Endothelial cell of umbilical vein (primary cell): Measurements from ENCODE around the gene SESN1. TPM values are rescaled to one million over a fixed set of nuclear protein-coding genes. Genes with fewer than 3 reads are reported as not detected.

ENCODE experiments used
- BruUV-seq: library from RNA; stranded (reverse); fragments of 400-500 nt; replicated peaks from 2 replicates; lab custom pipeline; 2021; lab: Mats Ljungman, UMichigan
- CTCF ChIA-PET: fragments of 300-600, 350-600 bp; sonication (Branson Sonifier 250); formaldehyde crosslinking; loops from one replicate; lab custom pipeline; 2021; ENCODE audit warnings: antibody characterized with exemption, inconsistent platforms; lab: Charles Lee
- POLR2A ChIA-PET: fragments of 300-600, 350-600 bp; sonication (Branson Sonifier 250); formaldehyde crosslinking; loops from one replicate; lab custom pipeline; 2021; ENCODE audit warnings: antibody characterized with exemption, inconsistent platforms; lab: Charles Lee
- DNase-seq: peaks from one replicate; pipeline ENCODE4 v3.0.0-alpha.2; 2011; ENCODE audit warnings: low read depth, low spot score
- FAIRE-seq: peaks from 2 replicates; lab custom pipeline; 2011; peaks lifted over from hg19 to GRCh38; lab: Jason Lieb, UNC
- H2AFZ ChIP-seq: 2 replicates; pipeline ENCODE4 v1.6.0; 2012; ENCODE audit warnings: low read depth, low read length, control low read depth, inconsistent platforms
- H3K27ac ChIP-seq: 2 replicates; pipeline ENCODE4 v1.5.1; 2011; ENCODE audit warnings: low read depth, mild to moderate bottlenecking, control low read depth, low read length, moderate library complexity; ENCODE audit not compliant: insufficient read depth
- H3K27me3 ChIP-seq, 2 experiments: 2 replicates each; pipeline versions ENCODE4 v1.6.0 to v1.6.1; 2011; ENCODE audit warnings: low read length in 2 of 2, mixed read lengths in 1 of 2; ENCODE audit not compliant: control insufficient read depth in 2 of 2, insufficient read depth in 2 of 2
- H3K36me3 ChIP-seq, 2 experiments: 2 replicates in 1 of 2; 3 replicates in 1 of 2; pipeline ENCODE4 v1.5.1; 2011; ENCODE audit warnings: low read length in 2 of 2, mild to moderate bottlenecking in 1 of 2, moderate library complexity in 1 of 2; ENCODE audit not compliant: control insufficient read depth in 2 of 2, insufficient read depth in 2 of 2; ENCODE audit errors: extremely low read depth in 1 of 2
- H3K4me1 ChIP-seq: 3 replicates; pipeline ENCODE4 v1.5.1; 2011; ENCODE audit warnings: mild to moderate bottlenecking, low read length; ENCODE audit not compliant: control insufficient read depth, insufficient read depth; ENCODE audit errors: extremely low read depth
- H3K4me2 ChIP-seq: 2 replicates; pipeline ENCODE4 v1.6.1; 2011; ENCODE audit warnings: low read length, control low read depth, mixed read lengths; ENCODE audit not compliant: insufficient read depth
- H3K4me3 ChIP-seq, 3 experiments: fragments of 200-600 bp in 1 of 3; sonication (generic), shearing (Covaris generic) in 1 of 3; replicated peaks in 1 of 3; 2 replicates each; pipeline ENCODE4 v1.5.1; 2011 to 2016; ENCODE audit warnings: control low read depth in 3 of 3, low read length in 3 of 3, mild to moderate bottlenecking in 2 of 3, inconsistent platforms in 1 of 3, low read depth in 1 of 3, moderate library complexity in 1 of 3; ENCODE audit not compliant: insufficient read depth in 1 of 3
- H3K79me2 ChIP-seq: 2 replicates; pipeline ENCODE4 v1.6.0; 2012; ENCODE audit warnings: low read length, inconsistent platforms; ENCODE audit not compliant: control insufficient read depth, insufficient read depth
- H3K9ac ChIP-seq: replicated peaks from 2 replicates; pipeline ENCODE3; 2011; ENCODE audit warnings: low read length, control low read depth; ENCODE audit not compliant: insufficient read depth; ENCODE audit errors: extremely low read depth
- H3K9me1 ChIP-seq: replicated peaks from 3 replicates; pipeline ENCODE4 v1.6.0; 2011; ENCODE audit warnings: mild to moderate bottlenecking, low read length; ENCODE audit not compliant: control insufficient read depth, insufficient read depth; ENCODE audit errors: extremely low read depth
- H3K9me3 ChIP-seq: replicated peaks from 2 replicates; pipeline ENCODE4 v1.5.1; 2012; ENCODE audit warnings: low read length, inconsistent platforms; ENCODE audit not compliant: control insufficient read depth, insufficient read depth
- H4K20me1 ChIP-seq: replicated peaks from 2 replicates; pipeline ENCODE3; 2011; ENCODE audit warnings: mild to moderate bottlenecking, low read length; ENCODE audit not compliant: control insufficient read depth, insufficient read depth; ENCODE audit errors: extremely low read depth
- CTCF ChIP-seq, 2 donors: IDR thresholded peaks; 1 replicate in 1 of 2; 2 replicates in 1 of 2; pipeline ENCODE4 v1.5.1; 2011; ENCODE audit warnings: low read length in 2 of 2, mild to moderate bottlenecking in 2 of 2, moderate library complexity in 2 of 2, control low read depth in 1 of 2, inconsistent platforms in 1 of 2, low read depth in 1 of 2; ENCODE audit not compliant: insufficient read depth in 1 of 2; ENCODE audit errors: extremely low read depth in 1 of 2
- EZH2 ChIP-seq: IDR thresholded peaks from 2 replicates; pipeline ENCODE4 v1.6.1; 2012; ENCODE audit warnings: borderline replicate concordance, low read depth, mild to moderate bottlenecking, moderate library complexity, low read length, inconsistent platforms; ENCODE audit not compliant: severe bottlenecking
- FOS ChIP-seq: IDR thresholded peaks from 2 replicates; pipeline ENCODE4 v1.6.1; 2011; ENCODE audit warnings: mild to moderate bottlenecking, low read length, moderate library complexity, borderline replicate concordance; ENCODE audit not compliant: insufficient read depth
- GATA2 ChIP-seq: IDR thresholded peaks from 2 replicates; pipeline ENCODE4 v1.7.0; 2011; ENCODE audit warnings: low read depth, mild to moderate bottlenecking, moderate library complexity, mixed read lengths, low read length; ENCODE audit not compliant: insufficient read length, insufficient read depth
- JUN ChIP-seq: IDR thresholded peaks from 2 replicates; pipeline ENCODE4 v1.6.1; 2011; ENCODE audit warnings: borderline replicate concordance, low read depth; ENCODE audit not compliant: insufficient read length, insufficient read depth
- MYC ChIP-seq: IDR thresholded peaks from one replicate; pipeline ENCODE4 v1.6.1; 2011; ENCODE audit warnings: mild to moderate bottlenecking, low read depth, low read length
- POLR2A ChIP-seq: IDR thresholded peaks from 2 replicates; pipeline ENCODE4 v1.6.1; 2012; ENCODE audit warnings: low read depth, mild to moderate bottlenecking, control low read depth, low read length
- POLR2AphosphoS5 ChIP-seq: IDR thresholded peaks from 2 replicates; pipeline ENCODE4 v1.6.1; 2012; ENCODE audit warnings: low read depth, mild to moderate bottlenecking, control low read depth, low read length, moderate library complexity; ENCODE audit not compliant: insufficient read depth
- dilution Hi-C: fragments of 300-500 bp; cut with MboI; formaldehyde crosslinking; loops from one replicate; pipeline ENCODE4 v1.15.0; 2019; ENCODE audit warnings: low sequenced_read_pairs; ENCODE audit not compliant: extremely low pct_ligation_motif_present
- intact Hi-C: fragments of 100-400 bp; cut with micrococcal nuclease; formaldehyde crosslinking; loops from one replicate; pipeline ENCODE4 v1.10.0; 2022
- polyA plus RNA-seq, 4 experiments: library from polyadenylated mRNA; depleted of rRNA in 3 of 4; stranded (reverse) in 3 of 4; unstranded in 1 of 4; fragments of >200 nt; gene quantifications; 2 replicates each; pipeline versions ENCODE4 v1.2.1 to v1.2.3, GENCODE V29; 2011 to 2012; ENCODE audit warnings: missing spikeins in 1 of 4
- total RNA-seq: library from RNA; stranded (reverse); gene quantifications from 2 replicates; pipeline ENCODE4 v1.2.3, GENCODE V29; 2021
- TF ChIP-seq, protein P1 (sequence below): IDR thresholded peaks from 2 replicates; pipeline ENCODE4 v1.6.1; 2011; ENCODE audit not compliant: insufficient read depth, insufficient read length

Gene SESN1
- total and polyA plus RNA-seq, 2 donors (not counting 3 experiments of a cell fraction or from before 2014, with no cell fraction given) = 7.1 to 15.6 TPM

- intact Hi-C loops = no loop called here
- H2AFZ ChIP-seq = no peak overlapping the region
- ChIA-PET CTCF (no interaction called here), POLR2A (no interaction called here)
- no peaks in the 10 kb centered on the region for H3K9me3 ChIP-seq
- TF ChIP-seq FOS (no peak), MYC (no peak), JUN (no peak), GATA2 (no peak), EZH2 (no peak), POLR2AphosphoS5 (no peak), CTCF (IDR thresholded peaks at IDR 0.05; ENCODE audit: extremely low read depth in 1 of 2, insufficient read depth in 1 of 2, low read depth in 1 of 2, low read length in 2 of 2) (no peak), POLR2A (no peak)
- TF ChIP-seq, protein P1, sequence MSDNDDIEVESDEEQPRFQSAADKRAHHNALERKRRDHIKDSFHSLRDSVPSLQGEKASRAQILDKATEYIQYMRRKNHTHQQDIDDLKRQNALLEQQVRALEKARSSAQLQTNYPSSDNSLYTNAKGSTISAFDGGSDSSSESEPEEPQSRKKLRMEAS = no peak
- DNase-seq = no peak
- H3K9ac ChIP-seq = no peak overlapping the region
- no peaks in the 10 kb centered on the region for H3K4me1 ChIP-seq
- H3K4me2 ChIP-seq = no peak overlapping the region
- H3K27me3 ChIP-seq = no peaks in the 10 kb centered on the region
- no peak for FAIRE-seq
- no peak overlapping the region for H3K4me3 ChIP-seq
- no peaks in the 10 kb centered on the region for H3K9me1 ChIP-seq
- H3K79me2 ChIP-seq = peaks cover 17% of the 10 kb centered on the region
- no peak overlapping the region for H3K27ac ChIP-seq
- BruUV-seq = no TSS peak
- H3K36me3 ChIP-seq = no peaks in the 10 kb centered on the region
- H4K20me1 ChIP-seq = peaks cover 3% of the 10 kb centered on the region
- dilution Hi-C loops = no loop called here
These were observed 30.9 kb upstream of the SESN1 start for GRCh38 chr6:109125504-109125903.
